Spleen (tissue), 11 donors: ENCODE data around the gene ACTR1B. TPM values are rescaled to one million over a fixed set of nuclear protein-coding genes. Genes with fewer than 3 reads are reported as not detected.
"Not testable (repeated sequence)": the region's sequence is repeated elsewhere in the genome, so short reads cannot be mapped to it uniquely, and the experiment has no call there.

Experiments
- DNase-seq: peaks from one replicate; pipeline ENCODE4 v3.0.0-alpha.2; 2020
- H3K27ac ChIP-seq, 8 donors: fragments of 200-600 bp; sonication (generic) in 7 of 8; 1 replicate in 4 of 8; 2 replicates in 4 of 8; pipeline versions ENCODE4 v1.5.0 to v1.8.0; 2016 to 2021; ENCODE audit warnings: inconsistent platforms in 4 of 8, mild to moderate bottlenecking in 4 of 8, moderate library complexity in 1 of 8
- H3K27me3 ChIP-seq, 7 donors: fragments of 200-600 bp; sonication (generic) in 6 of 7; replicated peaks in 1 of 7; 1 replicate in 4 of 7; 2 replicates in 3 of 7; pipeline versions ENCODE4 v1.5.0 to v1.8.0; 2016 to 2021; ENCODE audit warnings: inconsistent platforms in 3 of 7, mild to moderate bottlenecking in 1 of 7
- H3K36me3 ChIP-seq, 6 donors: fragments of 200-600 bp; sonication (generic) in 5 of 6; 1 replicate in 4 of 6; 2 replicates in 2 of 6; pipeline versions ENCODE4 v1.5.0 to v1.8.0; 2016 to 2021; ENCODE audit warnings: inconsistent platforms in 2 of 6
- H3K4me1 ChIP-seq, 6 donors: fragments of 200-600 bp; sonication (generic) in 5 of 6; 1 replicate in 3 of 6; 2 replicates in 3 of 6; pipeline versions ENCODE4 v1.5.0 to v1.8.0; 2016 to 2021; ENCODE audit warnings: inconsistent platforms in 3 of 6
- H3K4me3 ChIP-seq, 8 donors: fragments of 200-600 bp; sonication (generic) in 7 of 8; 1 replicate in 4 of 8; 2 replicates in 4 of 8; pipeline versions ENCODE4 v1.5.0 to v1.8.0; 2016 to 2021; ENCODE audit warnings: inconsistent platforms in 4 of 8, mild to moderate bottlenecking in 4 of 8, moderate library complexity in 2 of 8
- H3K9me3 ChIP-seq, 8 donors: fragments of 200-600 bp; sonication (generic) in 7 of 8; 1 replicate in 4 of 8; 2 replicates in 4 of 8; pipeline versions ENCODE4 v1.5.0 to v1.8.0; 2016 to 2021; ENCODE audit warnings: inconsistent platforms in 4 of 8
- POLR2A ChIP-seq, 3 donors: fragments of 450-650 bp; IDR thresholded peaks; one replicate each; pipeline ENCODE4 v1.5.1; 2017; ENCODE audit warnings: antibody characterized with exemption in 3 of 3, mild to moderate bottlenecking in 1 of 3
- POLR2AphosphoS5 ChIP-seq, 3 donors: sonication (generic); formaldehyde crosslinking; IDR thresholded peaks; one replicate each; pipeline ENCODE4 v1.5.1; 2017; ENCODE audit warnings: antibody characterized with exemption in 3 of 3
- WGBS, 5 donors: extraction: QIAGEN DNeasy Blood & Tissue Kit in 3 of 5; methylation state at CpG; one replicate each; pipeline versions ENCODE4 v1.1.5 to v1.1.7; 2013 to 2018; 5-methylcytosine and 5-hydroxymethylcytosine counted together
- intact Hi-C: fragments of 100-400 bp; cut with DNase I; formaldehyde crosslinking; loops from one replicate; pipeline ENCODE4 v1.15.0; 2023; ENCODE audit warnings: low total_unique reads
- polyA plus RNA-seq, 3 donors: library from polyadenylated mRNA; stranded (reverse); fragments of 200-250 nt; gene quantifications; one replicate each; pipeline ENCODE4 v1.2.1, GENCODE V29; 2013
- total RNA-seq, 7 donors: library from RNA; depleted of rRNA in 3 of 7; stranded (reverse); fragments of >200 nt in 3 of 7; fragmentation: NEBNext Ultra II Directional in 4 of 7; extraction: Animal tissue kit (Norgen Biotek cat#: 25700) in 4 of 7; gene quantifications; one replicate each; pipeline versions ENCODE4 v1.1.0 to v1.2.1, GENCODE V29; 2016 to 2021
- TF ChIP-seq, protein P1 (sequence below), 11 experiments: fragments of 200-600 bp in 7 of 11; fragments of 450-650 bp in 4 of 11; sonication (generic) in 4 of 11; IDR thresholded peaks in 8 of 11; conservative IDR thresholded peaks in 3 of 11; 1 replicate in 7 of 11; 2 replicates in 4 of 11; pipeline versions ENCODE4 v1.4.0 to v1.8.0; 2016 to 2021; ENCODE audit warnings: antibody characterized with exemption in 11 of 11, inconsistent platforms in 4 of 11, mild to moderate bottlenecking in 1 of 11
- donor health status: healthy with polysubstance abuse.
- donor health status: DM: no; HTN: no; CAD: no; lungs with moderate emphysema.
- donor health status: DM: no; HTN: no; CAD: no.
- donor health status: Bipolar disorder and iron deficiency.
- donor health status: healthy.
- donor health status: DM: no; HTN: no; CAD: no.
- donor health status: DM: yes; HTN: yes; CAD: no.

Gene ACTR1B
- total and polyA plus RNA-seq, 10 donors: 59.7 to 101 (median 77.1) TPM

DNA sequence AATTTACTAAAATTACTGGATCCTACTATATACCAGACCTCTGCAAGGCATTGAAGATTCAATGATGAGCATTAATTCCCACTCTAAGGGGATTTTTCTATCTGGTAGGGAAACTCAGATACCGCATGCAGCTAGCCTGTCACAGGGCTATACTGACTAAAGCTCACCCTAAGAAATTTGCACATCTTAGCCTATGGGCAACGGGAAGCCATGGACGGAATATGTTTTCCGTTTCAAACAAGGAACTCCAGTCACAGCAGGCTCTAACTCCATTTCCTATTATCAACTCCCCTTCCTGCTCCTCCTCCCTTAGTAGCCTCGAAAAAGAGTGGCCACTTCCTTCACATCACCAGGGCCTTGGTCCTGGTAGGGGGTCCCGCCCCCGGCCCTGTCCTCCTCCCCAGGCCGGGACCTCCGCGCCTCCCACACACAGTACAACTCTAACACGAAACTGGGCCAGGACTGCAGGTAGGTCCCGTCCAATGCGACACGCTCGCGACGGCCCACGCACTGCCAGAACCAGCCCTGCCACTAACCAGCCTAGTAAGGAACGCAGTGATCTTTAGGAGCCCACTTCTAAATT lies 18.6 kb downstream of the ACTR1B start:
- peak; percentile 91 for DNase-seq
- intact Hi-C loops: no loop called here
- TF ChIP-seq POLR2A (IDR thresholded peaks at IDR 0.05) (no peak), POLR2AphosphoS5 (IDR thresholded peaks at IDR 0.05) (no peak)
- TF ChIP-seq, protein P1, sequence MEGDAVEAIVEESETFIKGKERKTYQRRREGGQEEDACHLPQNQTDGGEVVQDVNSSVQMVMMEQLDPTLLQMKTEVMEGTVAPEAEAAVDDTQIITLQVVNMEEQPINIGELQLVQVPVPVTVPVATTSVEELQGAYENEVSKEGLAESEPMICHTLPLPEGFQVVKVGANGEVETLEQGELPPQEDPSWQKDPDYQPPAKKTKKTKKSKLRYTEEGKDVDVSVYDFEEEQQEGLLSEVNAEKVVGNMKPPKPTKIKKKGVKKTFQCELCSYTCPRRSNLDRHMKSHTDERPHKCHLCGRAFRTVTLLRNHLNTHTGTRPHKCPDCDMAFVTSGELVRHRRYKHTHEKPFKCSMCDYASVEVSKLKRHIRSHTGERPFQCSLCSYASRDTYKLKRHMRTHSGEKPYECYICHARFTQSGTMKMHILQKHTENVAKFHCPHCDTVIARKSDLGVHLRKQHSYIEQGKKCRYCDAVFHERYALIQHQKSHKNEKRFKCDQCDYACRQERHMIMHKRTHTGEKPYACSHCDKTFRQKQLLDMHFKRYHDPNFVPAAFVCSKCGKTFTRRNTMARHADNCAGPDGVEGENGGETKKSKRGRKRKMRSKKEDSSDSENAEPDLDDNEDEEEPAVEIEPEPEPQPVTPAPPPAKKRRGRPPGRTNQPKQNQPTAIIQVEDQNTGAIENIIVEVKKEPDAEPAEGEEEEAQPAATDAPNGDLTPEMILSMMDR (IDR thresholded peaks at IDR 0.05 in 8 of 11, conservative IDR thresholded peaks at IDR 0.05 in 3 of 11): no peak
- 4 to 7% (median 4%) methylated on average over 19 of the region's 19 CpGs for WGBS, 5 donors
- Histone ChIP-seq H3K36me3 (peaks cover 5 to 34% (median 27%) of the 10 kb centered on the region in 6 donors), H3K4me3 (peak overlapping the region; percentile 87 to 100 (median 95)), H3K27ac (peak overlapping the region; percentile 93 to 97 (median 96)), H3K27me3 (no peaks in the 10 kb centered on the region), H3K4me1 (peaks cover 7 to 47% (median 30%) of the 10 kb centered on the region in 6 donors), H3K9me3 (no peaks in the 10 kb centered on the region)

DNA sequence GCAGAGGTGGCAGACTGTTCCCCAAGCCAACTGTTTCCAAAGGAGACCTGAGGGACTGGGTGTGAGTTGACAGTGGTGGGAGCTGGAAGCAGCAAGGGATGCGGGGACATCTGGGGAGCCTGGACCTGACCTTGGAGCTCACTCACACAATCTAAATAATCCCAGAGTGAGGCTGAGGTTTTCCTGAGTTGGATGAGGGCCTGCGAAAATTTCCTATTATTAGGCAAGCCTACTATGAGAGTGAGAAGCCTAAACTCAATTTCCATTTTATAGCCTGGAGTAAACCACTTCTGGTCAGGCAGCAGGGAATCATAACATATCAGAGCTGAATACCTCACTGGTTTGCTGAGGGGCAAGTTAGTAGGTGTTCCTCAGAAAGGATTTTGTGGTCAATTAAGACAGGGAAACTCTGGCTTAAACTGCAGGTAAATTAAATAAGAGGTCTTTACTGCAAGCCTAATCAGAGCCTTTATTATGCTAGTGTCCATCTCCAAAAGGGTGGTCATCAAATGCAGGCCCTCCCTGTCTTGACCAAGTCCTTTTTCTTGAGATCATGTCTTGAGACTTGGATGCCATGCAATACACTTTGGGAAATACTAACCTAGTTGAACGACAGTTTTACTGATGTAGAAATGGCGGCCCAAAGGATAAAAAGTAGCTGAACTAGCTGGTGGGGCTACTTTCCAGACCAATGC lies 19.7 kb downstream of the ACTR1B start:
- Histone ChIP-seq H3K4me3 (no peak overlapping the region), H3K27me3 (no peaks in the 10 kb centered on the region), H3K4me1 (peaks cover 7 to 43% (median 30%) of the 10 kb centered on the region in 6 donors), H3K27ac (peak overlapping the region in 6 of 8 donors; percentile 95 to 97 (median 96)), H3K36me3 (peaks cover 5 to 24% (median 21%) of the 10 kb centered on the region in 6 donors), H3K9me3 (no peaks in the 10 kb centered on the region)
- TF ChIP-seq, protein P1 (IDR thresholded peaks at IDR 0.05 in 8 of 11, conservative IDR thresholded peaks at IDR 0.05 in 3 of 11): no peak
- no peak for TF ChIP-seq POLR2A (IDR thresholded peaks at IDR 0.05)
- no peak for TF ChIP-seq POLR2AphosphoS5 (IDR thresholded peaks at IDR 0.05)
- DNase-seq: no peak
- intact Hi-C loops: no loop called here
- 91 to 97% (median 95%) methylated on average over 4 of the region's 4 CpGs for WGBS, 5 donors

- intact Hi-C loops: not testable (repeated sequence)
Observed at GRCh38 chr2:97626049-97626430, 37.8 kb downstream of the ACTR1B start.

DNA sequence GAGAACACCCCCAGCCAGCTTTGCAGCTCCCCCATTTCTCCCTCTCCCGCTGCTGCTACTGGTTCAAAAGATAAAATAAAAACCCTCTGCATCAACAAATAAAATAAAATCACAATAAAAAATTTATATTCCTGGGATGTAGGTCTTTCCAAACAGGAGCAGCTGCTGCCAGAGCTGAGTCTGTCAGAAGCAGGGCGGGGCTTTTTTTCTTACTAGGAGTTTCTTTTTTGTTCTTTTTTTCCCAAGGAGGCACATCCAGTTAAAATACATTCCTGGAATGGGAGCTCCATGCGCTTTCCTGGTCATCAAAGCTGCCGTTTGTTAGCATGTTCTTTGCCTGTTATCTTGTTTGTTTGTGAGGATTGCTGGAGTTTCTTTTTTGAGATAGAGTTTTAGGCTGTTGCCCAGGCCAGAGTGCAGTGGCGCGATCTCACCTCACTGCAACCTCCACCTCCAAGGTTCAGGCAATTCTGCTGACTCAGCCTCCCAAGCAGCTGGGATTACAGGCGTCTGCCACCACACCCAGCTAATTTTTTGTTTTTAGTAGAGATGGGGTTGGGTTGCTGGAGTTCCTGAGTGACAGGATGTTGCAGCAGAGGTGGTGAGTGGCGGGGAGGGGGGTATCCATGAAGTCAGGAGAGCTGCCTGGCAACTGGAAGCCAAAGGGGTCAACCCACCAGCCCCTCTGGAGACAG lies 38.3 kb downstream of the ACTR1B start:
- 14 to 54% (median 34%) methylated on average over 1 to 5 of the region's 8 CpGs for WGBS, 5 donors
- H3K27me3 ChIP-seq, H3K9me3 ChIP-seq, H3K27ac ChIP-seq, H3K36me3 ChIP-seq, intact Hi-C loops, H3K4me1 ChIP-seq, H3K4me3 ChIP-seq, DNase-seq: not testable (repeated sequence)

More at GRCh38 chr2:97626049-97626430, 37.8 kb downstream of the ACTR1B start:
- H3K36me3 ChIP-seq, H3K4me1 ChIP-seq, H3K9me3 ChIP-seq, DNase-seq, H3K27me3 ChIP-seq, H3K4me3 ChIP-seq, H3K27ac ChIP-seq: not testable (repeated sequence)
- 66 to 74% (median 73%) methylated on average over 6 to 8 of the region's 8 CpGs for WGBS, 5 donors

- H3K4me1 ChIP-seq, intact Hi-C loops, DNase-seq, H3K27me3 ChIP-seq, H3K4me3 ChIP-seq, H3K27ac ChIP-seq, H3K36me3 ChIP-seq, H3K9me3 ChIP-seq: not testable (repeated sequence)
Observed at GRCh38 chr2:97622976-97623375, 40.9 kb downstream of the ACTR1B start.

- intact Hi-C loops, DNase-seq, H3K4me1 ChIP-seq, H3K27me3 ChIP-seq, H3K4me3 ChIP-seq, H3K36me3 ChIP-seq, H3K9me3 ChIP-seq, H3K27ac ChIP-seq: not testable (repeated sequence)
- WGBS, 5 donors: 76 to 97% (median 81%) methylated on average over 1 of the region's 1 CpG
Observed at GRCh38 chr2:97620492-97620891, 43.4 kb downstream of the ACTR1B start.

GRCh38 chr2:97618939-97619827 lies 44.7 kb downstream of the ACTR1B start:
- intact Hi-C loops, H3K27me3 ChIP-seq, H3K27ac ChIP-seq, H3K4me1 ChIP-seq, H3K36me3 ChIP-seq, DNase-seq, H3K4me3 ChIP-seq, H3K9me3 ChIP-seq: not testable (repeated sequence)
- 63 to 88% (median 76%) methylated on average over 5 to 10 of the region's 14 CpGs; no CpG with 5 or more reads in 1 of the 5 donors for WGBS, 5 donors
